WTC11 (cell line): Measurements from ENCODE around the gene XPO6. TPM values are rescaled to one million over a fixed set of nuclear protein-coding genes. Genes with fewer than 3 reads are reported as not detected.

Experiments
- ATAC-seq: fragments of 200-7000 bp; cut with Tn5 transposase; 2 replicates; pipeline ENCODE4 v1.10.0; 2021; ENCODE audit warnings: mild to moderate bottlenecking, moderate library complexity
- CTCF ChIA-PET: fragments of 300-600 bp; sonication (Branson Sonifier 250); formaldehyde crosslinking; loops from one replicate; lab custom pipeline; 2021; ENCODE audit warnings: antibody characterized with exemption; lab: Charles Lee
- POLR2A ChIA-PET: fragments of 350-600 bp; sonication (Branson Sonifier 250); formaldehyde crosslinking; loops from one replicate; lab custom pipeline; 2021; ENCODE audit warnings: antibody characterized with exemption; lab: Charles Lee
- DNase-seq: peaks from one replicate; pipeline ENCODE4 v3.0.0; 2021; ENCODE audit warnings: low spot score
- H3K27ac Mint-ChIP-seq: 2 replicates; pipeline ENCODE4 v1.8.0; 2021; ENCODE audit warnings: mixed read lengths
- H3K27me3 Mint-ChIP-seq: 2 replicates; pipeline ENCODE4 v1.8.0; 2021; ENCODE audit warnings: low read depth, mild to moderate bottlenecking, moderate library complexity, mixed read lengths
- H3K36me3 Mint-ChIP-seq: 2 replicates; pipeline ENCODE4 v1.8.0; 2021; ENCODE audit warnings: mixed read lengths
- H3K4me1 Mint-ChIP-seq: 2 replicates; pipeline ENCODE4 v1.8.0; 2022; ENCODE audit warnings: mixed read lengths
- H3K4me3 Mint-ChIP-seq: 2 replicates; pipeline ENCODE4 v1.8.0; 2021; ENCODE audit warnings: mild to moderate bottlenecking, moderate library complexity, mixed read lengths
- H3K9me3 Mint-ChIP-seq: 2 replicates; pipeline ENCODE4 v1.8.0; 2021; ENCODE audit warnings: mixed read lengths
- AFF4 ChIP-seq: sonication (generic); formaldehyde crosslinking; IDR thresholded peaks from 2 replicates; pipeline ENCODE4 v1.8.1; 2023; ENCODE audit warnings: mild to moderate bottlenecking, missing genetic modification reagents, borderline replicate concordance
- AR ChIP-seq: fragments of 250-450 bp; sonication (Bioruptor Pico); IDR thresholded peaks from 2 replicates; pipeline ENCODE4 v1.9.0; 2021; ENCODE audit warnings: mild to moderate bottlenecking
- ARID4B ChIP-seq: sonication (generic); formaldehyde crosslinking; IDR thresholded peaks from 2 replicates; pipeline ENCODE4 v1.8.0; 2023; ENCODE audit warnings: missing genetic modification reagents, mild to moderate bottlenecking, borderline replicate concordance
- ATF1 ChIP-seq: sonication (generic); formaldehyde crosslinking; IDR thresholded peaks from 2 replicates; pipeline ENCODE4 v1.8.1; 2023; ENCODE audit warnings: mild to moderate bottlenecking, moderate library complexity, missing genetic modification reagents
- CDX4 ChIP-seq: fragments of 250-450 bp; sonication (Bioruptor Pico); IDR thresholded peaks from 2 replicates; pipeline ENCODE4 v1.9.0; 2021; ENCODE audit warnings: moderate library complexity, mild to moderate bottlenecking, inconsistent platforms, borderline replicate concordance
- CTCF ChIP-seq: fragments of 200-600 bp; IDR thresholded peaks from 2 replicates; pipeline ENCODE4 v1.8.0; 2022; ENCODE audit warnings: antibody characterized with exemption
- EMX1 ChIP-seq: fragments of 250-450 bp; sonication (Bioruptor Pico); IDR thresholded peaks from 2 replicates; pipeline ENCODE4 v1.8.0; 2021; ENCODE audit warnings: mild to moderate bottlenecking
- ETV6 ChIP-seq: sonication (generic); formaldehyde crosslinking; IDR thresholded peaks from 2 replicates; pipeline ENCODE4 v1.8.1; 2022; ENCODE audit warnings: mild to moderate bottlenecking, missing genetic modification reagents
- HMGXB4 ChIP-seq: sonication (generic); formaldehyde crosslinking; IDR thresholded peaks from 2 replicates; pipeline ENCODE4 v1.8.1; 2023; ENCODE audit warnings: mild to moderate bottlenecking, moderate library complexity, missing genetic modification reagents
- IRF2 ChIP-seq: sonication (generic); formaldehyde crosslinking; IDR thresholded peaks from 2 replicates; pipeline ENCODE4 v1.8.0; 2022; ENCODE audit warnings: low read depth, missing genetic modification reagents, borderline replicate concordance
- RELA ChIP-seq: sonication (generic); formaldehyde crosslinking; IDR thresholded peaks from 2 replicates; pipeline ENCODE4 v1.8.1; 2022; ENCODE audit warnings: missing genetic modification reagents, mild to moderate bottlenecking, borderline replicate concordance
- ZNF263 ChIP-seq: sonication (generic); formaldehyde crosslinking; IDR thresholded peaks from 2 replicates; pipeline ENCODE4 v1.8.1; 2022; ENCODE audit warnings: low read depth, mild to moderate bottlenecking, moderate library complexity, missing genetic modification reagents
- total RNA-seq: library from RNA; stranded (reverse); gene quantifications from 3 replicates; pipeline ENCODE4 v1.2.3, GENCODE V29; 2021

The XPO6 gene
- total RNA-seq, 1 experiment from 2014 or later = 160 TPM

- Mint-ChIP-seq H3K4me3 (no peak overlapping the region), H3K27ac (peak overlapping the region; percentile 73; the same call in 1 of the 2 replicates), H3K9me3 (no peaks in the 10 kb centered on the region), H3K36me3 (peaks cover 77% of the 10 kb centered on the region), H3K27me3 (no peaks in the 10 kb centered on the region), H3K4me1 (no peaks in the 10 kb centered on the region)
- TF ChIP-seq RELA (CRISPR knock-in tag) = no peak
- no peak for DNase-seq
- ChIA-PET POLR2A (no interaction called here), CTCF (no interaction called here)
- no peak for ATAC-seq
Observed at GRCh38 chr16:28106467-28107215, 105.1 kb downstream of the XPO6 start.

- POLR2A ChIA-PET = no interaction called here
- H3K36me3 Mint-ChIP-seq = peaks cover 75% of the 10 kb centered on the region
- TF ChIP-seq ZNF263 (CRISPR knock-in tag) (no peak), CDX4 (CRISPR knock-in tag) (no peak), ETV6 (CRISPR knock-in tag) (no peak), IRF2 (CRISPR knock-in tag) (no peak)
- TF ChIP-seq, all 79 proteins: peak for 0
- DNase-seq (no peak), ATAC-seq (no peak)
- Mint-ChIP-seq H3K27me3 (no peaks in the 10 kb centered on the region), H3K27ac (no peak overlapping the region), H3K9me3 (no peaks in the 10 kb centered on the region), H3K4me3 (no peak overlapping the region), H3K4me1 (no peaks in the 10 kb centered on the region)
- CTCF ChIA-PET = no interaction called here
Observed at GRCh38 chr16:28105954-28106353, 105.8 kb downstream of the XPO6 start.

GRCh38 chr16:28105297-28105696, 106.5 kb downstream of the XPO6 start:
- ChIA-PET CTCF (no interaction called here), POLR2A (no interaction called here)
- H3K36me3 Mint-ChIP-seq = peaks cover 74% of the 10 kb centered on the region
- H3K9me3 Mint-ChIP-seq = no peaks in the 10 kb centered on the region
- DNase-seq = no peak
- H3K4me1 Mint-ChIP-seq = no peaks in the 10 kb centered on the region
- H3K4me3 Mint-ChIP-seq = no peak overlapping the region
- H3K27me3 Mint-ChIP-seq = no peaks in the 10 kb centered on the region
- no peak overlapping the region for H3K27ac Mint-ChIP-seq
- ATAC-seq = no peak
- no peak for TF ChIP-seq EMX1 (CRISPR knock-in tag)
- no peak for TF ChIP-seq AR (CRISPR knock-in tag)
- TF ChIP-seq HMGXB4 = no peak
- TF ChIP-seq ARID4B (CRISPR knock-in tag) = no peak
- no peak for TF ChIP-seq ATF1 (CRISPR knock-in tag)
- TF ChIP-seq AFF4 (CRISPR knock-in tag) = no peak
- TF ChIP-seq CTCF = no peak
